ENCODE data around the gene NOP53. TPM values are rescaled to one million over a fixed set of nuclear protein-coding genes. Genes with fewer than 3 reads are reported as not detected.

NOP53 gene
- polyA plus RNA-seq, 1 donor from 2014 or later = 87.0 TPM

DNA sequence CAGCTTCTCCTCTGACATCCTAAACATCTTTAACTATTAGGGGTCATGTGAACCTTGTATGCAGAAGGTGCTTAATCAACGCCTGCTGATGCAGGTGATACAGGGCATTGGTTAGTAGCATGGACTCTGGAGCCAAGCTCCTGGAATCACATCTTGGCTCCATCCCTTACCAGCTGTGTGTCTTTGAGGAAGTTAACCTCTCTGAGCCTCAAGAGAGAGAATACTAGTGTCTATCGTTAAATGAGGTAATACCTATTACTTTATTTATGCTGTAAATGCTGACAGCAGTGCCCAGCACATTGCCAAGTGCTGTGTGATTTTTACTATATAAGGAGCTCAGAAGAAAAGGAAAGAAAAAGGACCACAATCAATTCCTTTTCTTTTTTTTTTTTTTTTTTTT lies 22.0 kb downstream of the NOP53 start:
- no peak overlapping the region for H3K4me2 ChIP-seq (ENCODE audit: low read length)

DNA sequence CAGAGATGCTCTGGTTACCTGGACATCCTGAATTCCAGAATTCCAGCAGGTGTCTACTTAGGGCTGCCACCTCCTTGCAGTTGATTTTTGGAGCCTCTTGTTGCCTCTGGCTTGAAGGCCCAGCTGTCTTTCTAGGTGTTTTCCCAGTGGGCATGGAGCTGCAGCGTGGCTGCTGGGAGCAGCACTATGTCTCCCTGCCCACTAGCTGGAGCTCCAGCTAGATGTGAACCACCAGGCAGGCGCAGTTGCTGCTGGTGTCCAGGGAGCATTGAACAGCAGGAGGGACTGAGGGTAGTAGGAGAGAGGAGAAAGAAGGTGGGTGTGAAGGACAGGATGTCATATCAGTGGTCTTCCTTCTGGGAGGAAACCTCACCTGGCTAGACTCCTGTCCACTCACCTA lies 23.3 kb downstream of the NOP53 start:
- Histone ChIP-seq H3K79me2 (replicated peaks; ENCODE audit: insufficient read depth, low read length) (no peaks in the 10 kb centered on the region), H3F3A (ENCODE audit: insufficient read depth, low read length, poor library complexity, severe bottlenecking) (no peaks in the 10 kb centered on the region), H4K20me1 (ENCODE audit: insufficient read depth) (no peaks in the 10 kb centered on the region), H2AFZ (ENCODE audit: low read depth, low read length) (no peak overlapping the region), H3K27me3 (ENCODE audit: insufficient read depth, low read depth, low read length) (no peaks in the 10 kb centered on the region), H3K36me3 (ENCODE audit: insufficient read depth, low read length) (no peaks in the 10 kb centered on the region), H3K4me2 (ENCODE audit: low read length) (no peak overlapping the region), H3K27ac (ENCODE audit: low read length) (no peak overlapping the region), H3K9ac (ENCODE audit: low read length) (no peak overlapping the region), H3K9me2 (ENCODE audit: insufficient read depth, low read length) (no peaks in the 10 kb centered on the region), H3K4me3 (ENCODE audit: low read length) (no peak overlapping the region), H3K9me3 (ENCODE audit: low read length) (no peaks in the 10 kb centered on the region)
- TF ChIP-seq, protein P1, sequence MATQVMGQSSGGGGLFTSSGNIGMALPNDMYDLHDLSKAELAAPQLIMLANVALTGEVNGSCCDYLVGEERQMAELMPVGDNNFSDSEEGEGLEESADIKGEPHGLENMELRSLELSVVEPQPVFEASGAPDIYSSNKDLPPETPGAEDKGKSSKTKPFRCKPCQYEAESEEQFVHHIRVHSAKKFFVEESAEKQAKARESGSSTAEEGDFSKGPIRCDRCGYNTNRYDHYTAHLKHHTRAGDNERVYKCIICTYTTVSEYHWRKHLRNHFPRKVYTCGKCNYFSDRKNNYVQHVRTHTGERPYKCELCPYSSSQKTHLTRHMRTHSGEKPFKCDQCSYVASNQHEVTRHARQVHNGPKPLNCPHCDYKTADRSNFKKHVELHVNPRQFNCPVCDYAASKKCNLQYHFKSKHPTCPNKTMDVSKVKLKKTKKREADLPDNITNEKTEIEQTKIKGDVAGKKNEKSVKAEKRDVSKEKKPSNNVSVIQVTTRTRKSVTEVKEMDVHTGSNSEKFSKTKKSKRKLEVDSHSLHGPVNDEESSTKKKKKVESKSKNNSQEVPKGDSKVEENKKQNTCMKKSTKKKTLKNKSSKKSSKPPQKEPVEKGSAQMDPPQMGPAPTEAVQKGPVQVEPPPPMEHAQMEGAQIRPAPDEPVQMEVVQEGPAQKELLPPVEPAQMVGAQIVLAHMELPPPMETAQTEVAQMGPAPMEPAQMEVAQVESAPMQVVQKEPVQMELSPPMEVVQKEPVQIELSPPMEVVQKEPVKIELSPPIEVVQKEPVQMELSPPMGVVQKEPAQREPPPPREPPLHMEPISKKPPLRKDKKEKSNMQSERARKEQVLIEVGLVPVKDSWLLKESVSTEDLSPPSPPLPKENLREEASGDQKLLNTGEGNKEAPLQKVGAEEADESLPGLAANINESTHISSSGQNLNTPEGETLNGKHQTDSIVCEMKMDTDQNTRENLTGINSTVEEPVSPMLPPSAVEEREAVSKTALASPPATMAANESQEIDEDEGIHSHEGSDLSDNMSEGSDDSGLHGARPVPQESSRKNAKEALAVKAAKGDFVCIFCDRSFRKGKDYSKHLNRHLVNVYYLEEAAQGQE (IDR thresholded peaks at IDR 0.05; ENCODE audit: borderline replicate concordance) = no peak
- no peak for TF ChIP-seq MXI1 (conservative IDR thresholded peaks at IDR 0.05; ENCODE audit: poor library complexity, severe bottlenecking)
- TF ChIP-seq EP300 (conservative IDR thresholded peaks at IDR 0.05; ENCODE audit: poor library complexity, severe bottlenecking) = no peak
- TF ChIP-seq SMC3 (conservative IDR thresholded peaks at IDR 0.05; ENCODE audit: poor library complexity) = no peak

More for the DNA sequence above, 22.0 kb downstream of the NOP53 start:
- no peaks in the 10 kb centered on the region for H3K79me2 ChIP-seq (replicated peaks; ENCODE audit: insufficient read depth, low read length)
- H4K20me1 ChIP-seq (ENCODE audit: insufficient read depth) = no peaks in the 10 kb centered on the region
- H3K27me3 ChIP-seq (ENCODE audit: insufficient read depth, low read depth, low read length) = no peaks in the 10 kb centered on the region
- H3K27ac ChIP-seq (ENCODE audit: low read length) = no peak overlapping the region
- H2AFZ ChIP-seq (ENCODE audit: low read depth, low read length) = no peak overlapping the region
- H3K4me3 ChIP-seq (ENCODE audit: low read length) = no peak overlapping the region
- no peaks in the 10 kb centered on the region for H3K9me3 ChIP-seq (ENCODE audit: low read length)
- no peak overlapping the region for H3K9ac ChIP-seq (ENCODE audit: low read length)
- H3K36me3 ChIP-seq (ENCODE audit: insufficient read depth, low read length) = no peaks in the 10 kb centered on the region
- no peaks in the 10 kb centered on the region for H3F3A ChIP-seq (ENCODE audit: insufficient read depth, low read length, poor library complexity, severe bottlenecking)
- no peaks in the 10 kb centered on the region for H3K9me2 ChIP-seq (ENCODE audit: insufficient read depth, low read length)
- TF ChIP-seq RAD21 (conservative IDR thresholded peaks at IDR 0.05) (no peak), EP300 (conservative IDR thresholded peaks at IDR 0.05; ENCODE audit: poor library complexity, severe bottlenecking) (no peak), TAF1 (IDR thresholded peaks at IDR 0.05; ENCODE audit: low read depth) (no peak), SMC3 (conservative IDR thresholded peaks at IDR 0.05; ENCODE audit: poor library complexity) (no peak), EZH2 (IDR thresholded peaks at IDR 0.05; ENCODE audit: borderline replicate concordance, insufficient read depth, low read length, poor library complexity, severe bottlenecking) (no peak), MXI1 (conservative IDR thresholded peaks at IDR 0.05; ENCODE audit: poor library complexity, severe bottlenecking) (no peak), POLR2AphosphoS5 (IDR thresholded peaks at IDR 0.05) (no peak)
- TF ChIP-seq, protein P2, sequence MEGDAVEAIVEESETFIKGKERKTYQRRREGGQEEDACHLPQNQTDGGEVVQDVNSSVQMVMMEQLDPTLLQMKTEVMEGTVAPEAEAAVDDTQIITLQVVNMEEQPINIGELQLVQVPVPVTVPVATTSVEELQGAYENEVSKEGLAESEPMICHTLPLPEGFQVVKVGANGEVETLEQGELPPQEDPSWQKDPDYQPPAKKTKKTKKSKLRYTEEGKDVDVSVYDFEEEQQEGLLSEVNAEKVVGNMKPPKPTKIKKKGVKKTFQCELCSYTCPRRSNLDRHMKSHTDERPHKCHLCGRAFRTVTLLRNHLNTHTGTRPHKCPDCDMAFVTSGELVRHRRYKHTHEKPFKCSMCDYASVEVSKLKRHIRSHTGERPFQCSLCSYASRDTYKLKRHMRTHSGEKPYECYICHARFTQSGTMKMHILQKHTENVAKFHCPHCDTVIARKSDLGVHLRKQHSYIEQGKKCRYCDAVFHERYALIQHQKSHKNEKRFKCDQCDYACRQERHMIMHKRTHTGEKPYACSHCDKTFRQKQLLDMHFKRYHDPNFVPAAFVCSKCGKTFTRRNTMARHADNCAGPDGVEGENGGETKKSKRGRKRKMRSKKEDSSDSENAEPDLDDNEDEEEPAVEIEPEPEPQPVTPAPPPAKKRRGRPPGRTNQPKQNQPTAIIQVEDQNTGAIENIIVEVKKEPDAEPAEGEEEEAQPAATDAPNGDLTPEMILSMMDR (IDR thresholded peaks at IDR 0.05; ENCODE audit: poor library complexity, severe bottlenecking) = no peak
- TF ChIP-seq, protein P1 (IDR thresholded peaks at IDR 0.05; ENCODE audit: borderline replicate concordance) = no peak
